ENCODE measurements around the gene FMN1.
"Not testable (repeated sequence)": the region's sequence is repeated elsewhere in the genome, so short reads cannot be mapped to it uniquely, and the experiment has no call there.

FMN1 gene

DNA sequence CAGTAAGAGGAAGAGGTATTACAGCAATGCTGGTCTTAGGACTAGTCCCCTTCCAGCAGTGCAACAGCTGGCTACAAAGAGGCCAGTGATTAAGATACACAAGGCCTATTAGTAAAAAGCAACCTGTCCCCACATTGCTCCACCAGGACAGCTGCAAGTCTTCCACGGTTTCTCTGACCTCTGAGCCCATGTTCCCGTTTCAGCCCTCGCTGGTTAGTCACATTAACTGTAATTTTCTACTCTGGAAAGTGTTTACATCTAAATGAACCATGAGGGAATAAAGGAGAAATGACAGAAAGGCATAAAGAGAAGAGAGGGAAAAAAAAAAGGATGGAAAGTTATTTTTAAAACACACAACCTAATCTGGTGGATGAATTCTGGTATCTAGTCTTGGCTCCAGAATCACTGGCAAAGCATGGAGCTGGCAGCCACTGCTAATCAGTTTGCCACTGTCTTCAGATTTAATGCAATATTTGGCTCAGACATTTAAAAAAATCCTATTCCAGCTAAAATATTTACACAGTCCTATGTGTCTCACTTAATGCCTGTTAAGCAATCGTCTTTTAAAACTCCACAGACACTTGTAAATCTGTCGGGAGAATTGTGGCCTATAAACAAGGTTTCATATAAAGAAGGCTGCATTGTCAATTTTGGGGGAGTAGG is 321.8 kb downstream of the FMN1 start:
- peak; percentile 80 for DNase-seq

DNA sequence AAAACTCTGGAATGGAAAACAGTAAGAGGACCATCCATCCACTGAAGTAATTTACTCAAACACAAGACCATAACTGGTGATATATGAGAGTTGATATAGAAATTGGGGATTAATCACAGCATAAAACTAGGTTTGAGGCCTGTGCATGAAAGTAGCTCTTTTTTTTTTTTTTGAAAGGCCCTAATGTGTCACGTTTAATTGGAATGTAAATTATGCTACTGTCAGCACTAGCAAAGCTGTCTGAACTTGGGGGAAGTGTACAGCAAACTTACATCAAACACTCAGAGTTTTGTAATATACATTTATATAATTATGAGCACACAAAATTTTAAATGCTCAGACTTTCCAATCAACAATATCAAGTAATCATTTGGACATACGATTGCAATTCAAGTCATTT is 322.6 kb downstream of the FMN1 start:
- DNase-seq: peak; percentile 77

DNA sequence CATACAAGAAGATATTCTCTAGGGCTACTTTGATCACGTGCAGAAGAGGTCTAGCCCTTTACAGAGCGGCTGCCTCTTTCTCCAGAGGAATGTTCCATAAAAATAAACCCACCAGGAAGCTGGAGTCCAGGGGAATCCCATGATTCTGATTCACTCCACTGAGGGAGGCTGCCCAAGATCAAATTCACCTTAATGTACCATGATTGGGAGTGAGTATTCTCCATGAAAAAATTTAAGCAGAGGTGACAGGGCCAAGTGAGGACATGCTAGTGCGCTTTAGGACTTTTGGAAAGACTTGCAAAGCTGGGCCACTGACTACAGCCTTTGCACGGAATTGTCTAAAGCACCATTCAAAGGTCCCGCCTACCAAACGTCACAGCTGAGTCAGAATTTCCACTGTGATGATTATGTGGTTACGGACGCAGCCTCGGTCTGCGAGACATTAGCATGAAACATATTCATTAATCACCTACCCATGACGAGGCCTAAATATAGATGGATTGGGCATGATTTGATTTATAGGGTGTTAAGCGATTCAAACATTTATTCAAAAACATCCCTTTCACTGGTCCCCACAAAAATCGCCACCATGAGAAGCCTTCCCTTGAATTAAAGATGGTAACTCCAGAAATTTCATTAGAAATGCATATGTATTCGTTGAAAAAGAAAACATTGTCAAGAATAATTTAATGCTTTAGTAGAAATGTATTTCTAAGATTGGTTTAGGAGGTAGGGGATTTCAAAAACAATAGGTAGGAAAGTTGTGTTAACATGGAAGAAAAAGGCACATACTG is 324.1 kb downstream of the FMN1 start:
- DNase-seq: peak; percentile 100

DNA sequence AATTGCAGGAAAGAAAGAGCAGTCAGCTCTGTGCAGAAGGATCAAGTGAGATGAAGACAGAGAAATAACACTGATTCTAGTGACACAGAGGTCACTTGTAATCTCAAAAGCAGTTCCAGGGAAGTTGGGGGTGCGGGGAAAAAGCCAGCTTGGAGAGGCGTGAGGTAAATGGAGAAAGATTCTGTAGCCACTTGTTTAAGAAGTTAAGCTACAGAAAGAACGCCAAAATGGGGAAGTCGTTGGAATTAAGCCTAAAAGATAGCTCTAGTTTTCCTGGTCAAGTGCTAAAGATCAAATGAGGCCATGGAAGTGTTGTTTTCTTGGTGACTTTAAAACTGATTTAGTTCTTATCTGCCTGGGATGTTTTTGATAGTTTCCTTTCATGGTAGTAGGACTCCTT is 324.7 kb downstream of the FMN1 start:
- no peak for DNase-seq

DNA sequence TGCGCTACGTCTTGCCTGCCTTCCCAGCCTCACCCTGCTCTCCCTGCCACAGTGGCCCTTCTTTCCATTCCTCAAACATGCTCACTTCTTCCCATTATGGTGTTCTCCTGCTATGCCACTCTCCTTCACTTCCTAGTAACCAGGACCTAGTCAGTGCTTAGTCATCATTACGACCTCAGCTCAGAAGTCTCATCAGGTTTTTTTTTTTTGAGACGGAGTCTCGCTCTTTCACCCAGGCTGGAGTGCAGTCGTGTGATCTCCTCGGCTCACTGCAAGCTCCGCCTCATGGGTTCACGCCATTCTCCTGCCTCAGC is 327.2 kb downstream of the FMN1 start:
- peak; percentile 93 for DNase-seq

DNA sequence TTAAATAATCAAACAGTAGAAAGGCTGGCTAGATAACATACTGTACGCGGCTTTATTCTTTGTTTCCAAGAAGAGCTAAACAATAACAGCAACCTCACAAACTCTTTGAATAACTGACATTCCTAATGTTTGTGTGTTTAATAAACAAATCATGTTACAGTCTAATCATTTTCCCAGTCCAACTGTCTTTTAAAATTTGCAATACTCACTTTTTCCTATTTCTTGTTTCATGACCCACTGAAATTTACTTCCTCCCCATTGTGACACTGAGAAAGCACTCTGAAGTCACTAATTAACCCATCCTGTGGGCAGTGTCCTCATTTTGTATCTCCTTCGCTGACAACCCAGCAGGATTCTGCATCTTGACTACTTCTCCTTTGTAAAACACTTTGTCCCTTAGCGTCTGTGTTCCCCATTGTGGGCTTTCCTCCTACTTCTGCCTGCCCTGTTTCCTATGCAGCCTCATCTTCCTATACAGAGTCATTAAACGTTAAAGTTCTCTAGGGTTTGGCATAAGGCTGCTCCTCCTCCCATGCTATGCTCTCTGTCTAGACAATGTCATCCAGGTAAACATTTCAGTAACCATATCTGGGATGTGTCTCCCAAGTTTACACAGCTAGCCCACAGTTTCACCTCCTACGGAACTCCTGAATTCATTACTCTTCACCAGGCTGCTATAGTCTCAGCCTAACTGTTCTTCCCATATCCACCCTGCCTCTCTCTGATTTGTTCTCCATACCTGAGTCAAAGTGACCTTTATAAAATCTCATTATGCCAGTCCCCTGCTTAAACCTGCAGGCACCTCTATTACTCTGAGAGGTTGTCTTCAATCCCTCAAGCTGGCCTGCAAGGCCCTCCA is 327.8 kb downstream of the FMN1 start:
- no peak for DNase-seq

DNA sequence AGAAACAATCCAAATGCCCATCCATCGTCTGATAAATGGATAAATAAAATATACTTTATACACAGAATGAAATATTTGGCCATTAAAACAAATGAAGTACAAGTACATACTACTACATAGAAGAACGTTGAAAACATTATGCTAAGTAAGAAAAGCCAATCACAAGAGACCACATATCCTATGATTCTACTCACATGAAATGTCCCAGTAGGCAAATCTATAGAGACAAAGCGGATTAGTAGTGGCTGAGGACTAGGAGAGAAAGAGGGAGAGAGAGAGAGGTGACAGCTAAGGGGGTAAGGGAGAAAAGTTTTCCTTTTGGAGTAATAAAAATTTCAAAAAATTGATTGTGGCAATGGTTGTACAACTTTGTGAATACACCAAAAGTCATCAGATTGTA is 329.7 kb downstream of the FMN1 start:
- no peak for DNase-seq

DNA sequence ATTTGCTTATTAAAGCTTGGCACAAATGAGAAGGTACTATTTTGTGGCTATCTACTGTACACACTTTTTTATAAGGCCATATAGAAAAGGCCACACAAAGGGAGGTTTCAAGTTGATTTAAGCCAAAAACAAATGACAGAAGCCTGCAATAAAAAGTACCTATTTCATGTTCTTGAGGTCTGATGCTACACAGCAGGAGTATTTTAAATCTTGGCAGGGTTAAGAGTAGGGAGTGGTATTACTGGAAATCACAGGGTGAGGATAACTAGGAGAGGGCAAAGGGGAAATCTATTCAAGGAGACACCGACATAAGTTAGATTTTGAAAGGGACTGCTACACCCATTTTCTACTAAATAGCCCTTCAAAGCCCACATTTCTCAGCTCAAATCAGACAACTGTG is 330.5 kb downstream of the FMN1 start:
- peak; percentile 45 for DNase-seq

DNA sequence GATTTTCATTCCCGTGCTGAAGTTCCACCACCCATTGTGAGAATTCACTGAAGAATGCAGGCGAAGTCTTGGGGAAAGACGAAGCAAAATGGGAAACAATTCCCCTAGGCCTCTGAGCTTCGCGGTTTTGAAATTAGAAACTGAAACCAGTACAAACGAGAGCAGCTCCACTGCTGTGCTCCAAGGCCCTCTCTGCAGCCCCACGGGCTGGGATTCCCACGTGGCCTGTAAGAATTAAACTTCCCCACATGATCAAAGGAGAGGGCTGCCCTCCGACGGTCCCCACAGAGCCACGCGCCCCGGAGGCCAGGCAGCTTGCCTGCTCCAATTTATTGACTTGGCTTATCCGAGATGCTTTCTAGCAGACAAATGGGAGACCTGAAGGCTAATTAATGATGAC is 332.8 kb downstream of the FMN1 start:
- DNase-seq: peak; percentile 92

DNA sequence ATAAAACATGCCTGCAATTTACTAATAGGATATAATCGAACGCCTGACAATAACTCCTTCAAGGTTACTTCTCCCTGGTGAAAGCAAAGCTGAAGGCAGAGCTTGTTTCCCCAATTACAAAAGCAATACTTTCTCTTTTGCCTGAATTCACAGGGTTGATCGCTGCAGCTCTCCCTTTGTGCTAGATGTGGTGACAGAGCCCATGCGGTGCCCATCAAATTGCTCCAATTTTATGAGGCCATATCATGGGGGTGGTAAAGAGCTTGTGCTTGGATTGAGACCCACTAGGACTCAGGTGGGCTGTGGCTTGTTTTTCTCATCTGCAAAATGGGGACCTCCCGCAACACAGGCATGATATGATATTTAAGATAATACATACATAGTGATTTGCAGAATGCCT is 333.3 kb downstream of the FMN1 start:
- no peak for DNase-seq

DNA sequence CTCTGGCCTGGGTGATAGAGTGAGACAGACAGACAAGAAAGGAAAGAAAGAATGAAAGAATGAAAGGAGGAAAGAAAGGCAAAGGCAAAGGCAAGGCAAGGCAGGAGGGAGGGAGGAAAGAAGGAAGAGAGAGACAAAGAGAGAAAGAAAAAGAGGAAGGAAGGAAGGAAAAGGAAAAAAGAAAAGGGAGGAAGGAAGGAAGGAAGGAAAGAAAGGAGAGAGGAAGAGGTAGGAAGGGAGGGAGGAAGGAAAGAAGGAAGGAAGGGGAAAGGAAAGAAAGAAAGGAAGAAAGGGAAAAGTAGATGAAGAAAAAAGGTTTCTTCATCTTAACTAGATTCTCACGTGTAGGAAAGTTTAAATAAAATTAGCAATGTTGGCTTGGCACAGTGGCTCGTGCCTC is 334.5 kb downstream of the FMN1 start:
- DNase-seq: no peak

DNA sequence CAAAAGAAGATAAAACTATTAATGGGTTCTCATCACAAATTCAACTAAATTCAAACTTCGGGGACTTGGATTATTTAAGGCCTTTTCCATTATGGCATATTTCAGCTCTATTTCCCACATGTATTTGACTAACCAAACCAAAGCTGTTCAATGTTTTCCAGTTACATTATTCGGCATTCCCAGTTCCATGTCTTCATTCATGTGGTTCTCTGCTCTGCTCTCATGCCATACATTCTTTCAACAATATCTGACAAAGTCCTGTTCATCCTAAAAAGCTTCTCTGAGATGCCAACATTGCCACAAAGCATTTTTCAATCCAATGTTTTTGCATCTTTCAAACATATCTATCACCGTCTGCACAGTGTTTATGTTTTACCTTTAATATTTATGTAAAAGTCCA is 335.3 kb downstream of the FMN1 start:
- no peak for DNase-seq

DNA sequence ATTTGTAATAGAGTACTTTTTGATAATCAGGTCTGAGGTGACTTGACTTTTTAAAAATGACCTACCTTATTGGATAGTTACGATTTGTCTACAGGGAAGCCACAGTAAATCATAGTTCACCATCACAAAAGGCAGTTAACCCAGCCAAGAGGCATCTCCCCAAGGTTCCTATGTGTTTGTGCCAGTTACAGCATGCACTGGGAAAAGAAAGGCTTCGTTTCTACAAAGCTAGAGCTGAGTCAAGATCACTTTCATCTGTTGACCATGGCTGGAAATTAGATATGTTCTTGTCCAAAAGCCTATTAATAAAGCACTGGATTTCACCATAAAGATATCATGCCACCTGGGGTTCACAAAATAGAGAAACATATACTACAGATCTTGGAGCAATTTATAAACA is 336.8 kb downstream of the FMN1 start:
- no peak for DNase-seq

DNA sequence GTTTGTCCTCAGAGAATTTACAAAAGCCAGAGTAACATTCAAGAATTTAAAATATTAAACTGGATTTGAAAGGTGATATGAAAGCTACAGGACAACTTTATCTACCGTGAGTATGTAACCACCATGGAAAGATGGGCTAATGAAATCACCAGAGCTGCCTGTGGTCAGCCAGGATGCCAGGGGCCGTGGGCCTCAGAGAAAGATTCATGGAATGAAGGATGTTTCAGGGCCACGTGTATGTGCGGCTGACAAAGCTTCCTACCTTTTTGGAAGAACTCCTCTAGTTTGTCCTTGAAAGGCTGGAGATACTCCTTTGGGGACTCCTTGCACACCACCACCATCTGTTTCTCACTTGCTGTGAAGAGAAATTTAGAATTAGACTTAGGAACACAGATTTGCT is 337.8 kb downstream of the FMN1 start:
- peak; percentile 71 for DNase-seq

DNA sequence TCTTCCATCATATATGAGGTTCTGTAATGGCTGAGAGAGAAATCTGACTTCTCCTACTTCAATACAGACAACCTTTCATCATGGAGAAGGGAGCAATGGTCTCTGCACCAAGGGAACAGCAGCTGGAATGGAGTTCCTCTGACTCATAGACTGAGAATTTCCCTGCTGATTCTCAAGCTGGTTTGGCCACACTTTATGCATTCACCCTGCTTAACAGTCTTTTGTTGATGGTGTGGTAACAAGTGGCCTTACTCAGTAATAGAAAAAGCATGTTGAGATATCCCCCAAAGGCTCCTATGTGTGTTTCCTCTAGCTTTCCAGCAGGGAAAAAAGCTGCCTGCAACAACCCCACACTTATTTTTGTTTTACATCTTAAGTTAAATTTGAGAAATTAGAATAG is 338.6 kb downstream of the FMN1 start:
- peak; percentile 99 for DNase-seq

DNA sequence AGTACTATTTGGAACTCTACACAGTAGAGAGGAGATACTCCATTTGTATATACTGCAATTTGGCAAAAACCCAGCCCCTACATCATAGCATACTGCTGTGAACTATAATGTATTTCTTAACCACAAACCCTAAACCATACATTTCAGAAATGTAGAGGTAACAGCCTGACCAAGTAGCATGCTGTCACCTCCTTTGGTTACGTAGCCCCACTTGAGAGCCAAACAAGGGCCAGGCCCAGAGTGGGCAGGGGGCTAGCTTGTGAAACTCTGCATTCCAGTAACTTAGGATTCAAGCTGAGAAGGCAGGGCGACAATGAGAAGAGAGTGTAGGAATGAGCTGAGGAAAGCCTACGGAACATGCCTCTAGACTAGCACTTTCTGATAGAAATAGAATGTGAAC is 340.9 kb downstream of the FMN1 start:
- DNase-seq: peak; percentile 87

DNA sequence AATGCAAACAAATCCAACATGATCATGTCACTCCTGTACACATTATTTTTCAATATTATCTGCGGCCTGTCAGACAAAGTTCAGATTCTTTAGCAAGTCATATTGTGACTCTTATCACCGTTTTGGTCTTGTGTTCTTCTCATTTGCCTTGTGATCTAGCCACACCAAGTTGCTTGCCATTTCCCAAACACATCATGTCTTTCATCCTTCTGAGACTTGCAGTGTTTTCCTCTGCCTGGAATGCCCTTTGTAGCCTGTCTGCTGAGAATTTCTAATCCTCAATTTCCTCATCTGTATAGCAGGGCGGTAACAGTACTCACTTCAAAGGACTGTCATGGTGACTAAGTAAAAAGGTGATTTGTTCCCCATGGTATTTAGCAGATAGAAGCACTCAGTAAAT is 341.7 kb downstream of the FMN1 start:
- no peak for DNase-seq

DNA sequence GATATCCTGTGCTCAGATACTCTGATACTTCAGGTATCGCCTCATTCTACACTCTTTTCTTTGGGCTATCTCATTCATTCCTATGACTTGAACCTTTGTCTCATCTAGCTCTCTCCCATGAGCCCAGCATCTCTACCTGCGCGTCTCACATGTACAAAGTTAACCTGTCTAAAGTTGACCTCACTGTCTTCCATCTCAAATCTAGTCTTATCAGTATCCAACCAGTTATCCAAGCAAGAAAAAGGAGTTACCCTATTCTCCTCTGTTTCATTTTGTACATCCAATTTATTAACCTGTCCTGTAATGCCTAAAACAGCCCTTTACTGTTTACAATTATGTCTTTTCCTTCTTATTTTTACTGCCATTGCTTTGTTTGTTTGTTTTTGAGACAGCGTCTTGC is 342.5 kb downstream of the FMN1 start:
- no peak for DNase-seq

DNA sequence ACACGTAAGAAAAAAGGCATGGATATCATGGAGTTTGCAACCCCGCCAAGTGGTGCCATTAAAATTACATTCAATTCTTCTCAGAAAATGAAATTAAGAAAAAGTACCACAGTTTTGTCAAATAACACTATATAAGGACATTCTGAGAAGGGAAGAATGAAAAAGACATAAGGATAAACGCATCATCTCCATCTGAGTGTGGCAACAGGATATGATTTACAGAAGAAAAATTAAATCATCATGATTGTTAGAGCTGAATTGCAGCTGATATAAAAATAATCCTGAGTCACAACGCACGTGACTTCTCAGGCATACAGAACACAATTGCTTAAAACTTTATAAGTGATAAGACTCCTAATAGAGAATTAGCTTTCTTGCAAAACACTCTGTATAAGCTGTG is 342.9 kb downstream of the FMN1 start:
- DNase-seq: peak; percentile 95

DNA sequence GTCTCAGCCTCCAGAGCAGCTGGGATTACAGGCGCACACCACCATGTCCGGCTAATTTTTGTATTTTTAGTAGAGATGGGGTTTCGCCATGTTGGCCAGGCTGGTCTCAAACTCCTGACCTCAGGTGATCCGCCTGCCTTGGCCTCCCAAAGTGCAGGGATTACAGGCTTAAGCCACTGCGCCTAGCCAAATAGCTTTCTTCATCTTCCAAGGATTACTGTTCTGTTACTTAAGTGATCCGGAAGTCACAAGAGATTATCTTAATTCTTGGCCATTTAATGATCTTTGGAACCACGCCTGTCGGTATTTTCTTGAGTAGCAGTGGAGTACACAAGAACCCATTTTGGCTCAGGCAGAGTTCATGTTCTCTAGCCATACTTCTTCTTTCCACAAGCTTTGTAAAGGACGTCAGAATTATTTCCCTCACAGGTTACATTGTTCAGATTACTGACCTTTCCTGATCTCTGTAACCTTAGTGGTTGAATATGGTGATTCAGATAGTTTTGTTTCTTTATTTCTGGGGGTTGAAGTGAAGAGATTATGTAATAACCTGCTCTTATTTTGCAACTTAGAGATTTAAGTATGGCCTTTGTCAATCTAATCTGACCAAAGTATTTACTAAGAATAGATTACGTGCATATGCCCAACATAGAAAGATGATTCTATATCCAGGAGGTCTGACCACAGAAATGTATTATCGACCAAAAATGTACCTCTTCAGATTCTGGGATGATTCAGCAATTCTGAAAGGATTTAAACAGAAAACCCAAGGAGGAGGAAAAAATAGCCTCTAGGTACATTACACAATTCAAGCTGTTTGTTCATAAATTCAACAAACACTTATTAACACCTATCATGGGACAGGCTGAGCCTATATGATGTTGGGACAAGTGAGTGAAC is 344.5 kb downstream of the FMN1 start:
- DNase-seq: peak; percentile 98

DNA sequence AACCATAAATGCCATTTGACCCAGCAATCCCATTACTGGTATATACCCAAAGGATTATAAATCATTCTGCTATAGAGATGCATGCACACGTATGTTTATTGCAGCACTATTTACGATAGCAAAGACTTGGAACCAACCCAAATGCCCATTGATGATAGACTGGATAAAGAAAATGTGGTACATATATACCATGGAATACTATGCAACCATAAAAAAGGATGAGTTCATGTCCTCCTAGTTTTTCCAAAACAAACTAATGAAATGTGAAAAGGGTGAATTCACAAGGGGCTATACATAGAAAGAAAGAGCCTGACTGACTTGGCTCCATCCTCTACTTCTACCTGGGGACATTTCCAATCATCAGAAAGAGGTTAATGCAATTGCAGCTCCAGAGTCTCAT is 347.8 kb downstream of the FMN1 start:
- not testable (repeated sequence) for DNase-seq

DNA sequence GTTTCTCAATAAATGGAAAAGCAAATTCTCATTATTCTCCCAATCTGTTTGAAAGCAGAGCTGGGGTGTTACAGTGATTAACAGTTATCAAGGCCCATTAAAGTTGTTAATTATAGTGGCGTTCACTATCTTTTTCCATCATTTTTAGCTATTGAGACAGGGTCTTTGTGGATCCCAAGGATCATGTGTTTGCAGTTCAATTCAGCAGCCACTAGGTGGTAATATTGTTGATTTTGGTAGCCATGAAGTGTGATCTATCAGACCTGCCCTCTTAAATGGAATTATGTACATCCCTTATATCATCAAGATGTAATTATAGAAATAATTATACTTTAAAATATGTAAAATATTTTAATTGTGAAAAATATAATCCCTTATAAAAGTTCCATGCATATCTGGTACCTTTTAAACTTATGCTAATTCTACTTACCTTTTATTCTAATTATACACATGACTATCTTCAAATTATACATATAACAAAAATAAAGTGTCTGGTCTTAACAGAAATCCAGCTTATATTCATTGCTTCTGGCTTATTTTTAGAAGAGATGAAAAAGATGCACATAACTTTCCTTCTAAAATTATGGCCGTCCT is 350.3 kb downstream of the FMN1 start:
- DNase-seq: peak; percentile 66
